Erythroblast (primary cell): ENCODE results near the gene TAS2R14.

ENCODE experiments used
- DNase-seq, 2 experiments: peaks; one replicate each; lab custom pipeline; 2025; lab: John Stamatoyannopoulos, UW
- GATA1 ChIP-seq: IDR thresholded peaks from 2 replicates; pipeline ENCODE4 v1.6.1; 2011; ENCODE audit warnings: low read depth, mild to moderate bottlenecking, control low read depth, low read length, moderate library complexity
- POLR2A ChIP-seq: IDR thresholded peaks from 2 replicates; pipeline ENCODE4 v1.6.1; 2011; ENCODE audit warnings: mild to moderate bottlenecking, low read length

Gene TAS2R14

GRCh38 chr12:10939163-10939562, at the start of gene TAS2R14:
TSS of gene TAS2R14 (minus strand) at chr12:10939263. CDS start at chr12:10939207, 56 bp downstream.
- no peak for DNase-seq
- TF ChIP-seq GATA1 (no peak), POLR2A (no peak)

DNA sequence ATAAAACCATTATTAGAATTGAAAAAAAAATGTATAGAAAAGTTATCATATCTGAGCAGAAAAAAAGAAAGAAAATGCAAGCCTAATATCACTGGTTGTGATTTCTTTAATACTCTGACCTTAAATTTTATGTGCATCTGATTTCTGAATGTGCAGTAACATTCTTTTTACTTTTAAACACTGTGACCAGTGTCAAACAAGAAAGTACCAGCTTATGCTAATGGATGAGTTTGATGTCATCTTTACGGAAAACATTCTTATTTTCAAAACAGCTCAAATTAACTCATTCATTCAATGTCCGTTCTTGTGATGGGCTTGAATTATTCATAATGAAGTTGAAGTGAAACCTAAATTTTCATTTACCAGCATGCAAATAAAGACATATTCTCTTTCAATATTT, 47.7 kb upstream of the TAS2R14 start, which contains the start of gene TAS2R50:
TAS2R50 (minus strand) TSS at position 101 of the 400 bp plus-strand sequence; CDS start at position 49, 52 bp downstream.
- DNase-seq: no peak
- no peak for TF ChIP-seq POLR2A
- no peak for TF ChIP-seq GATA1

- DNase-seq: no peak
- no peak for TF ChIP-seq GATA1
- TF ChIP-seq POLR2A: no peak
Observed at GRCh38 chr12:10982244-10982643, 43.2 kb upstream of the TAS2R14 start.

DNA sequence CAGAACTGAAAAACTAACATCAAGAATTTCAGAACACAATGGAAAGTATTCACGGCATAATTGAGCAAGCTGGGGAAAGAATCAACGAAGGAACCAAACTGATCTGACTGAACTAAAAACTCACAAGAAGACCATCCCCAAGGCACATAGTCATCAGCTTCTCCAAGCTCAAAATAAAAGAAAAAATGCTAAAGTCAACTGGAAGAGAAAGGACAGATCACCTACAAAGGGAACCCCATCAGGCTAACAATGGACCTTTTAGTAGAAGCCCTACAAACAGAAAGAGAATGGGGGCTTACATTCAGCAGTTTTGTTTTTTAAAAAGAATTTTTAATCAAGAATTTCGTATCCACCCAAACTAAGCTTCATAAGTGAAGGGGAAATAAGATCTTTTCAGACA, 35.9 kb upstream of the TAS2R14 start:
- DNase-seq: no peak
- TF ChIP-seq POLR2A: no peak
- no peak for TF ChIP-seq GATA1

DNA sequence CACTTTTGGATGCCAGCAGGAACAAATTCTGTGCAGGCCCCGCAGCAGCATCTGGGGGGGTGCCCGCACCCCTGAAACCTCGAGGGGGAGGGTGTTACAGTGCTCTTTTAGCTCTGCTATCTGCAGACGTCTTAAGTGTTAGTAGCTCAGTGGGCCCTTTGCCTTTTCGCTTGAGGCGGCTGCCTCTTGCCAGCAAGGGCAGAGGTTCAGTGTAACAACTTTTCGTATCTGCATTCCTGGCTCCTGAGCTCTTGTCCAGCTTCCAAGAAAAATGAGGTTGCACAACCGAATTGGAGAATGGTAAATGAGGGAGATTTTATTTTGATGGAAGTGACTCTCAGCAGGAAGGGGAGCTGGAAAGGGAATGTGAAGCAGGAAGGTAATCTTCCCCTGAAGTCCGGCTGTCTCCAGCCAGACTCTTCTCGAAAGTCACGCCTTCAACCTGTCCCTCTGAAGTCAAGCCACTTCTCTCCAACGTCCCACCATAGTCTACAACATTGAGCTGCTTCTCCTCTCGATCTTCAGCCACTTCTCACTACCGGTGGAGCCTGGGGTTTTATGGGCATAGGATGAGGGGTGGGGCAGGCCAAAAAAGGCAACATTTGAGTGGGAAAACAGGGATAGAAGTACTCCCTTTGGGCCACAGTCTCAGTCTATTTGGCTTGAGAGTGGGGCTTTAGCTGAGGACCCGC, 29.8 kb upstream of the TAS2R14 start:
- DNase-seq: no peak
- TF ChIP-seq POLR2A (no peak), GATA1 (no peak)

DNA sequence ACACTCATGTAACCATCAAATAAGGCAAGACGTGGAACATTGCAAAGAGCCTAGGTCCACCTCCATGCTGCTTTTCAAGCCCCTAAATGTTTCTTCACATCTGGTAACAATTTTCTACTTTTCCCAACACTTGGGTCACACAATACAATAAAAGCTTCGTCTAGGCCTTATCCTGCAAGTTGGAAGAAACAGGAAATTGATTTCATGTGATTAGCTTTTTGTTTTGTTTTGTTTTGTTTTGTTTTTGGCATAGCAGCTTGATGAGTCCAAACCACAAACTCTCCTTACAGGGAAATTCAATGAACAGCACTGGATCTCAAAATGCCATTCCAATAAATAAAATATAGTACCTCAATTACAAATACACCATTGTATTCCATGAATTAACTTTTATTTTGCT, 28.3 kb upstream of the TAS2R14 start:
- no peak for TF ChIP-seq GATA1
- TF ChIP-seq POLR2A: no peak
- DNase-seq: no peak

DNA sequence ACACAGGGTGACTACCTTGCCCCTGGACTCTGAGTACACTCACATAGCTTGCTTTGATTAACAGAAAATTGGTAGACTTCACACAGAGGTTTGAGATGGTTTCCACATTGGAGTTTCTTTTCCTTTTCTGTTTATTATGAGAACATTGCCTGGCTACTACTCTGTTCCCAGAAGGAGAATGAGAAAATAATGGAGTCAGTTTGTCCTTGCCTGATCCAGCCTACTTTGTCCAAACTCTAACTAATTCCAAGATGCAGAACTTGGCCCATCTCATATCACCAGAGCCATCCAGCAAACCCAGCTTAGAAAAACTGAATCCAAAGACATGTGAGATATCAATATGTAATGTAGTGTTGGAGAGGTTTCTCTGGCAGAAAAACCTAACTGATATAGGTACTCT, 27.3 kb upstream of the TAS2R14 start:
- TF ChIP-seq GATA1 (no peak), POLR2A (no peak)
- no peak for DNase-seq

- no peak for DNase-seq
Observed at GRCh38 chr12:10965476-10965875, 26.4 kb upstream of the TAS2R14 start.

DNA sequence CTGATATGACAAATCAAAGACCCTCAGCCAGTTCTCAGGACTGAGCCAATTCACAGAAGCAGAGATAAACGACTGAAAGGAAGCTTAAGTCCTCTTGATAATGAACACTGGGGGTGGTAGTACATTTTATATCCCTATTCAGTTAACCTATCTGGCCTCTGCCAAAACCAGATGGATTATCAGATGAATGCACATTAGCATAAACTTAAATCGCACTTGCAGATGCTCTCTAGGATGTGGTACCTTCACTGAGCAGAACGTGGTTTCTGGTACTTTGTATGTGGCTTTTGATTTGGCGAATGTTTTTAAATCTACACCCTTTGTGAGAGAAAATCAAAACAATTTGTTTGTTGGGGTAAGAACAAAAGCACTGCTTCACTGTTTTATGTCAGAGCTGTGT, 21.1 kb upstream of the TAS2R14 start:
- DNase-seq: peak; percentile 13 to 75
- TF ChIP-seq GATA1: no peak
- TF ChIP-seq POLR2A: no peak

More at GRCh38 chr12:10965476-10965875, 26.4 kb upstream of the TAS2R14 start:
- TF ChIP-seq POLR2A: no peak
- TF ChIP-seq GATA1: no peak

DNA sequence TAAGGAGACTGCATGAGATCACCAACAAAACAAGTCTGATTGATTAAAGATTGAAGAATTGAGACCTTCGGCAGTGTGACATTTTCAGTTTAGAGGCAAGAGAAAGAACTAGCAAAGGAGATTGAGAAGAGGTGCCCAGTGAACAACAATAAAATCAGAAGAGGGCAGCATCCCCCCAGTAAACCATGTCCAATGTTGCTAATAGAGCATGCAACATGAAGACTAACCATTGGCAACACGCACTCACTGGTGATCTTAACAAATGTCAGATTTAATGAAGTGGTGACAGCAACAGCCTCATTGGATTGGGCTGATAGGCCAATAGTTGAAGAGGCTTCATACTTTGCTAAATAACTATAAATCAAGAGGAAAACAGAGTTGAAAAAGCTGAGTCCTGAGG, 20.7 kb upstream of the TAS2R14 start:
- TF ChIP-seq GATA1: no peak
- no peak for TF ChIP-seq POLR2A
- DNase-seq: peak in 1 of 2 experiments; percentile 13

- TF ChIP-seq POLR2A: no peak
- TF ChIP-seq GATA1: no peak
- no peak for DNase-seq
Observed at GRCh38 chr12:10957741-10958140, 18.7 kb upstream of the TAS2R14 start.

- TF ChIP-seq POLR2A: no peak
- no peak for TF ChIP-seq GATA1
- DNase-seq: no peak
Observed at GRCh38 chr12:10956085-10956484, 17.0 kb upstream of the TAS2R14 start.

- no peak for DNase-seq
- TF ChIP-seq POLR2A: no peak
- no peak for TF ChIP-seq GATA1
Observed at GRCh38 chr12:10952645-10953044, 13.6 kb upstream of the TAS2R14 start.

GRCh38 chr12:10943167-10943566, 4.1 kb upstream of the TAS2R14 start:
- TF ChIP-seq GATA1: no peak
- no peak for TF ChIP-seq POLR2A
- DNase-seq: no peak
